Testis (tissue), 2 donors: ENCODE data around the gene SLC6A15.

ENCODE experiments used
- CTCF ChIP-seq, 3 experiments: fragments of 450-650 bp in 2 of 3; fragments of 200-600 bp in 1 of 3; sonication (generic) in 1 of 3; IDR thresholded peaks; one replicate each; pipeline ENCODE4 v1.5.1; 2016 to 2019; ENCODE audit warnings: antibody characterized with exemption in 3 of 3, mild to moderate bottlenecking in 2 of 3, moderate library complexity in 1 of 3
- POLR2A ChIP-seq: fragments of 450-650 bp; IDR thresholded peaks from one replicate; pipeline ENCODE4 v1.6.1; 2017; ENCODE audit warnings: antibody characterized with exemption, mild to moderate bottlenecking, moderate library complexity

- no peak for TF ChIP-seq CTCF (IDR thresholded peaks at IDR 0.05)
- TF ChIP-seq POLR2A = no peak
Measured at GRCh38 chr12:84960918-84961317, 48.3 kb upstream of the SLC6A15 start.
